ENCODE measurements around the gene MTMR2. TPM values are rescaled to one million over a fixed set of nuclear protein-coding genes. Genes with fewer than 3 reads are reported as not detected.

The MTMR2 gene
- total RNA-seq, 1 experiment from 2014 or later, result 59.0 TPM

DNA sequence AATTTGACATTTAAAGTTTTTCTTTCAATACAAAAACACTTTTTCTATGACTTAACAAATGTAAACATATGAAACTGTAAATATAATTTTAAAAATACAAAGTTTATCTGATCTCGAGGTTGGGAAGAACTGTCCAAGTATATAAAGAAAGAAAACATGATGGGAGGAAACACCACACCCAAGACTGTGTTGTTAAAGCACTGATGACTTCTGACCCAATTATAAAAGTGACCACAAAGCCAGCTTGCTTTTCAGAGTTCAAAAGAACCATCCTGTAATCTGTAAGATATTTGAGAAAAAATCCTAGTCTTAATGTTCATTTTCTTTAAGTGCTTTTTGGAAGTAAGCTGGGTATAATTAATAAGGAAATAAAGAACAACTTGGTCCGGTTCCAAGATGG, 118.0 kb downstream of the MTMR2 start:
- H3K14ac ChIP-seq (ENCODE audit: insufficient read depth, low read length), result no peak overlapping the region
- no peak overlapping the region for H2BK12ac ChIP-seq (ENCODE audit: insufficient read length, low read depth, low read length)
- Mint-ChIP-seq H3K36me3 (ENCODE audit: insufficient read depth in 1 of 3, low read depth in 3 of 3) (peaks cover 50 to 91% (median 88%) of the 10 kb centered on the region in 3 experiments), H3K4me3 (no peak overlapping the region), H3K27me3 (ENCODE audit: low read depth) (no peaks in the 10 kb centered on the region), H3K4me1 (no peaks in the 10 kb centered on the region), H3K9me3 (peaks cover 24 to 37% of the 10 kb centered on the region in 2 experiments; a peak in 4 of 5 replicates), H3K27ac (no peak overlapping the region)
- no peak overlapping the region for H2BK15ac ChIP-seq (ENCODE audit: low read depth, low read length)
- no peak overlapping the region for H2AK5ac ChIP-seq (ENCODE audit: insufficient read length, low read length)
- H3K23me2 ChIP-seq (ENCODE audit: insufficient read length, low read depth, low read length, poor library complexity, severe bottlenecking), result no peaks in the 10 kb centered on the region
- H3K23ac ChIP-seq (ENCODE audit: insufficient read length, low read depth, low read length), result no peak overlapping the region
- H3K4me2 ChIP-seq (ENCODE audit: insufficient read depth, insufficient read length, low read length), result no peak overlapping the region
- no CpG with 5 or more reads among the region's 2 CpGs for WGBS (ENCODE audit: extremely low coverage, insufficient read length, low lambda C conversion rate)
- no peak overlapping the region for H3K18ac ChIP-seq (ENCODE audit: insufficient read length, low read depth, low read length)
- no peaks in the 10 kb centered on the region; the same call in 1 of the 2 replicates for H3K79me2 ChIP-seq (ENCODE audit: insufficient read depth, low read length)
- no peak overlapping the region for H2BK20ac ChIP-seq (ENCODE audit: low read depth, low read length, poor library complexity, severe bottlenecking)
- H3K56ac ChIP-seq (ENCODE audit: insufficient read length, low read depth, low read length), result no peak overlapping the region
- no peak overlapping the region for H4K5ac ChIP-seq (ENCODE audit: insufficient read length, low read depth, low read length)
- no peak overlapping the region for H4K91ac ChIP-seq (ENCODE audit: insufficient read length, low read depth, low read length)
- no peaks in the 10 kb centered on the region for H4K20me1 ChIP-seq (ENCODE audit: control insufficient read depth, insufficient read depth, insufficient read length)
- no peak overlapping the region for H2AFZ ChIP-seq (ENCODE audit: low read length)
- no peaks in the 10 kb centered on the region for H3K27me3 ChIP-seq (ENCODE audit: insufficient read depth, low read length)
- no peaks in the 10 kb centered on the region for H3K9me3 ChIP-seq (ENCODE audit: control insufficient read depth, low read depth, low read length)
- no peak for DNase-seq
- H2BK120ac ChIP-seq (ENCODE audit: low read depth, low read length, poor library complexity, severe bottlenecking), result no peak overlapping the region
- H3K4me1 ChIP-seq (ENCODE audit: insufficient read depth, low read length), result no peaks in the 10 kb centered on the region
- H3K27ac ChIP-seq (ENCODE audit: insufficient read length, low read depth, low read length), result no peak overlapping the region
- no peak overlapping the region for H4K8ac ChIP-seq (replicated peaks; ENCODE audit: insufficient read length, low read depth, low read length)
- TF ChIP-seq, protein P1, sequence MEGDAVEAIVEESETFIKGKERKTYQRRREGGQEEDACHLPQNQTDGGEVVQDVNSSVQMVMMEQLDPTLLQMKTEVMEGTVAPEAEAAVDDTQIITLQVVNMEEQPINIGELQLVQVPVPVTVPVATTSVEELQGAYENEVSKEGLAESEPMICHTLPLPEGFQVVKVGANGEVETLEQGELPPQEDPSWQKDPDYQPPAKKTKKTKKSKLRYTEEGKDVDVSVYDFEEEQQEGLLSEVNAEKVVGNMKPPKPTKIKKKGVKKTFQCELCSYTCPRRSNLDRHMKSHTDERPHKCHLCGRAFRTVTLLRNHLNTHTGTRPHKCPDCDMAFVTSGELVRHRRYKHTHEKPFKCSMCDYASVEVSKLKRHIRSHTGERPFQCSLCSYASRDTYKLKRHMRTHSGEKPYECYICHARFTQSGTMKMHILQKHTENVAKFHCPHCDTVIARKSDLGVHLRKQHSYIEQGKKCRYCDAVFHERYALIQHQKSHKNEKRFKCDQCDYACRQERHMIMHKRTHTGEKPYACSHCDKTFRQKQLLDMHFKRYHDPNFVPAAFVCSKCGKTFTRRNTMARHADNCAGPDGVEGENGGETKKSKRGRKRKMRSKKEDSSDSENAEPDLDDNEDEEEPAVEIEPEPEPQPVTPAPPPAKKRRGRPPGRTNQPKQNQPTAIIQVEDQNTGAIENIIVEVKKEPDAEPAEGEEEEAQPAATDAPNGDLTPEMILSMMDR (conservative IDR thresholded peaks at IDR 0.05), result no peak
- no peak overlapping the region for H3T11ph ChIP-seq (ENCODE audit: low read length)
- no peaks in the 10 kb centered on the region for H3K79me1 ChIP-seq (ENCODE audit: insufficient read depth, low read depth, low read length, poor library complexity, severe bottlenecking)
- no peak overlapping the region for H3K4ac ChIP-seq (ENCODE audit: low read depth, low read length)
- H3K9ac ChIP-seq (ENCODE audit: extremely low read depth, insufficient read length, low read length), result no peak overlapping the region
- H2BK5ac ChIP-seq (ENCODE audit: insufficient read length, low read length), result no peak overlapping the region

Measured in H9 (cell line).